ENCODE measurements around the gene LTBP2.

The LTBP2 gene

DNA sequence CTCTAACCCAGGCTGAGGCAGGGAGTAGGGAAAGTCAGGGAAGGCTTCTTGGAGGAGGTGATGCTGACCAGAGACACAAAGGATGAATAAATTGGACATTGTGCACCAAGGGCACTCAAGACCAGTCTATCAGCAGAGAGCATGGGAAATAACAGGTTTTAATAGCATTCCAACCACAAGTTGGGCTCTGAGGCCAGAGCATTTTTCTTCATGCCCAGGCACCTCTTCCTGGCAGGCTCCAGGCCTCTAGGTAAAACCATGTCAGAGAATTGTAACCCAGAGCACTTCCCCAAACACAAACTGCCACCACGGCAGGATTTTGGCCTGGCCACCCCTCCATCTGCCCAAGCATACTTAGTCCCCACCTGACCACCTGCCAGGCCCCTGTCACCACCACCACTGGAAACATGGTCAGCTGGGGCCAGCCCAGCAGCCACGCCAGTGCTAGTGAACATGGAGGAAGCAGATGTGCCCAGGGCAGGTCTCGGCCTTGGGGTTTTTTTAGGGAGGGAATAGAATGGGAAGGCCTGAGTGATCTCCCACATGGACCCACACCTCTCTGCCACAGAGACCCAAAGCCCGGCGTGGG is 22.7 kb downstream of the LTBP2 start:
- DNase-seq: no peak

DNA sequence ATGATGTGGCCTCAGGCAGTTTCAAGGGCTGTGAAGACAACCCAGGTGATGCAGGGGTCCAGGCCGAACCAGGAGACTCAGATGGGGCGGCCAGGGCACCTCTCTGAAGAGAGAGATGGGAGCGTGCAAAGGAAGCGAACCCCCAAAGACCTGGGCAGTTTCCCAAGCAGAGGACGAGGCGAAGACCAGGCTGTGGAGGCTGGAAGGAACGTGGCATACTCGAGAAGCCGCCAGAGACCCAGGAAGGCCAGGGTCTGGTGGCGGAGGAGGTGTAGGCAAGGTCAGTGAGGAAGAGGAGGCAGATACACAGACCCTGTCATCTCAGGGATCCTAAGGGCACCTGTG is 24.7 kb downstream of the LTBP2 start:
- no peak for DNase-seq

DNA sequence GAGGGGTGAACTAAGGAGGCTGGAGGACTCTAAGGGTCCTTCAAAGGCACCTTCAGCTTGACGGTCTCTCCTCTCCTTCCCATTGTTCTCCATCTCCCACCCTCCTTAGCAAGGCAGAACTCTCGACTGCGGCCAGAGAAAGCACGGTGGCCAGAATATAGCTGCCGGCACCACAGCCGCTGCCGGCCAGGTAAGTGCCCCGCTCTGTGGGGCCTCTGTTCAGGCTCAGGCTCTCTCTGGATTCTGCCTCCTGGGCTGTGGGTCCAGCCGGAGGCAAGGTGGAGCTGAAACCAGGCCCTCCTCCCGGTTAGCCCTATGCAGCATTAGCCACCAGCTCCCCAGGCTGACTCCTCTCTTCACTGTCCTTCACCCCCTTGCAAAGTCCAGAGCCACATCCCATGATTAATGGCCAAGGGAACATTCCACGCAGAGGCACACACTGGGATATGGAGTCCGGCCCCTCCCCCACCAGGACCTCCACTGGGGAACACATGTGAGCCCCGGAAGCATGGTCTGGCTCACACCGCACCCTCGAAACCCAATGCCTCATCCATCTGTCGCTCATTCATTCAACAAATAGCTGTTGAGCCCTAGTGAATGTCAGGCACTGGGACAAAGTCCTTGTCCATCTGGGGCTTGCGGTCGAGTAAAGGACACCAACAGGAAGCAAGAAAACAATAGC is 25.2 kb downstream of the LTBP2 start:
- DNase-seq: peak; percentile 47 to 87

DNA sequence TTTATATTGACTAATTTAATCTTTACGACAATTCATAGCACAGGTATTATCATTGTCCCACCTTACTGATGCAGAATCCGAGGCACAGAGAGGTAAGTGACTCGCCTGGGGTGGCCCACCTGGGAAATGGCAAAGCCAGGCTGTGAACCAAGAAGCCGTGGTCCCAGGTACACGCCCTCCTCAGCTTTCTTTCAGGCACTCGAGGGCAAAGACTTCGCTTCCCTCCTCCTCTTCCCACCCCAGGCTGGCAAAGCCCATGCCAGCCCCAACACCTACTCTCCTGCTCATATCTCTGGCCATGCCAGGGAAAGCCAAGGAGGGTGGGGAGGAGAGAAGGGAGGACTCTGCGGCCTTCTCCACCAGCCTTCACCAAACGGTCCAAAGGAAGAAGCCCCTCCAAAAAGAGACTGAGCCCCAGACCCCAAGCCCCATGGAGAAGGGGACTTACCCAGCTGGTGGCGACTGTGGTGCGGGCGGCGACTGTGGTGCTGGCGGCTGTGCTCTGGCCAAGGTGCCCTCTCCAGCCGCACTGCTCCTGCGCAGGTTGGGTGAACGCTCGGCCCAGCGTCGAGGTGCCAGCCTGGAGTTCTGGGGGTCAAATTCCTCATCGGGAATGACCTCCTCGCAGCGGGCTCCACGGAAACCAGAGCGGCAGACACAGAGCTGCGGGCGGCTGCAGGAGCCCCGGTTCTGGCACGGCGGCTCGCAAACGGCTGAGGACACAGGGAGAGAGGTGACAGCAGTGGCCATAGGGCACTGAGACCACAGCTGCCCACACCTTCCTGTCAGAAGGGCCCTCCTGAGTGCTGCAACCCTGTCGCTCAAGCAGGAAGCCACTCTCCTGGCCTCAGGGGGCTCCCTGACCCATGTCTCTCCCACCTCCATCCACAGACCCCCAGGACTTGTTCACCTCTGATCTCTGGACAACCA is 26.4 kb downstream of the LTBP2 start:
- no peak for DNase-seq

DNA sequence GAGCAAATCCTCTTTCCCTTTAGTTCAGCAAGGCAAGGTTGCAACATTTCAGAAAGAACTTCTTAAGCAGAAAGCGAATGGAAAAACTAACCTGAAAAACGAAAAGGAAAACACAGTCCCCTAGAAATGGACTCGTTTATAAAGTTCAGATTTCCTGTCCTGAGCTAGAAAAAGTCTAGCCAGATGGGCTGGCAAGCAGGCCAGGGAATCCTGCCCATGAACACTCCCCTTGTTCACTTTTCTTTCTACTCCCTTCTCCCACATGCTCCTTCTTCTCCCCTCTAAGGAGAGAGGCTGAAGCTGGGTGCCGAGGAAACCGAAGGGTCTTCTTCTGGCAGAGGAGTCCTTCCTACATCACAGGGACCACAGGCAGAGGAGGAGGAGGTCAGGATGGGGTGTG is 27.1 kb downstream of the LTBP2 start:
- DNase-seq: no peak

DNA sequence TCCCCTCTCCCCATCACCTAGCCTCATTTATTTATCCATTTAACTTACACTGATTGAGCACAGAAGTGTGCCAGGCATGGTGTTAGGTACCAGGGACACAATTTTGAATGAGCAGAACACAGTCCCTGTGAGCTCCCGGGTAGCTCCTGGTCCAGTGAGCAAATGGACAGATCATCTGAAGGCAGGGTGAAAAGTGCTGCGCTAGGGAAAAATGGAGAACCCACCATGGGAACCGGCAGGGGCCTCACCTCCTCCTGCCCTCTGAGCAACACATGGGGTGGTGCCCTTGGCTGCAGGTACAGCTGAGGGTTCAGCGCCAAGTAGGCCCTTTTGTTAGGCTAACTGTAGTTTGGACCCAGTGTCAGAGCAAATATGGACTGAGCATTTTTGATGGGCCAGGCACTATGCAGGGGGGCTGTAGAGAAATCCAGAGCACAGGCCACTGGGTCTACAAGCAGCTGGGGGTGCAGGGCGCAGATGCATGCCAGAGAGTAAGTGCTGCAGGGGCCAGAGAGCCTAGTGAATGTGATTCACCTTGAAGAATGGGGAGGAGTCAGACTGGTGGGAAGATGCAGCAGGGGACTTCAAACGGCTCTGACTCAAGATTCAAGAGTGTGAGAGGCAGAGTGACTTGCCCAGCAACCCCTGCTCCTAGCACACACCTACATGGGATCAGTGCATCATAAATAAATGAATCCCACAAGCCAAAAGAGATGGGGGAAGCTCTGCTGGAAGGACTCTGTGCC is 28.2 kb downstream of the LTBP2 start:
- no peak for DNase-seq

DNA sequence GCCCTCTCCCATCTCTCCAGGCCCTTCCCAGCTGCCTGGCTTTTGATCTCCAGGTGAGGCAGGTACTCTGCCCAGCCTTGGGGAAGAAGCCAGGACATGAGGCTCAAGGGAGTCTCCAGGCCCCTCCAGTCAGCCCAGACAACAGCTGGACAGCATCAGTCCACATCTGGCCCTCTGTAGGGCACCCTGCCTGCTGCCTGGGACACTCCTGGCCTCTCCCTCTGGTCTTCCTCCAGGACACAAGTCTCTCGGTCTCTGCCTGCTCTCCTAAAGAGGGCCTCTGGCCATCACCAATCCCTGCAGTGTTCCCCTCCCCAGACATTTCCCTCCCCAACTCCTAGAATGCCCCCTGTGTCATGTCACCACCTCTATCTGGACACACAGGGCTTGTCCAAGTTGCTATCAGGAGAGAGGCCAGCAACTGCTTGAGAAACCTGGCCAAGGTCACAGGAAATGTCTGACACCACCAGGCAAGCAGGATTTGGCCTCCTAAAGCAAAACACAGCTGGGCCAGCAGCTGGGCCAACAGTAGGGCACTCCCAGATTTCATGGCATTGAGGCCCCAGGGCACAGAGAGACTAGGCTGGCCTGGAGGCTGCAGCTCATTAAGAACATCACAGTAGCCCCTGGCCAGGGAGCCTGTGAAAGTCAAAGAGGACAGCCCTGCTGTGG is 29.0 kb downstream of the LTBP2 start:
- no peak for DNase-seq

DNA sequence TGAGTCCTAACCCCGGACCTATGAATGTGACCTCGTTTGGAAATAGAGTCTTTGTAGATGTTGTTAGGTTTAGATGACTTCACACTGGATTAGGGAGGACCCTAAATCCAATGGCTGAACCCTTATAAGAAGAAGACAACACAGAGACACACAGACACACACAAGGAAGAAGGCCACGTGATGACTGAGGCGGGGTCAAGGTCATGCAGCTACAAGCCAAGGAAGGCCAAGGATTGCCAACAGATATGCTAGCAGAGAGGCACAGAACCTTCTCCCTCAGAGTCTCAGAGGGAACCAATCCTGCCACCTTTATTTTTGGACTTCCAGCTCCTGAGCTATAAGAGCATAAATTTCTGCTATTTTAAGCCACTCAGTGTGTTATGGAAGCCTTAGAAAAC is 31.8 kb downstream of the LTBP2 start:
- no peak for DNase-seq

DNA sequence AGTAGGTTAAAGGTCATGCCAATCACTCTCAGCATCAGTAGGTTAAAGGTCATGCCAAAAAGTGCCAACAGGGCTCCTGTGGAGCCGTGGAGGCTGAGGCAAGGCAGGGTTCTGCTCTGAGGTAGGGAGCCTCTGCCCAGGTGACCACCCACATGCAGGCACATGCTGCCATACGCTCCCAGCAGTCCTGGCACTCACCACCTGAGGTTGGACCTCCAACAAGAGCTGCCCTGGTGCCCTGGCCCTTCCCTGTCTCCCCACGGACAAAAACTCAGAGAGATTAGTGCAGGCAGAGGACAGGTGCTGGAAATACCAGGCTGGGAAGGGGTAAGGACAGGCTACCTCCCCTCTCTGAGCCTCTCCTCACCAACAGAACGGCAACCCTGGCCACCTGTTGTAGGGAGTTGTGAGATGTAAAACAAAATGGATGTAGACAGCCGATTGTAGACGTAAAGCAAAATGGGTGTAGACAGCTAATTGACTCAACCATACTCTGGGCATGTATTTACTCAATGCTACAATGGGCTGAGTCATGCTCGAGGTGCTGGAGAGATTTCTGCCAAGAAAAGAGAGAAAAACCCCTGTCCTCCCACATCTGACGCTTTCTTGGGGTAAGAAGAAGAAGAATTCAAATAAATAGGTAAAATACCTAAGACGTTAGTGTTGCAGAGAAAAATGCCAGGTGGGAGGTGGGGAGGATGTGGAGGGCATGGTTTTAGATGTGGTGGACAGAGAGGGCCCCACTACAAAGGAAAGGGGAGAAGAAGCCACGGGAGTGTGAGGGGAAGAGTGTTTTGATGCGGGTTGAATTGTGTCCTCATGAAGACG is 32.4 kb downstream of the LTBP2 start:
- no peak for DNase-seq

DNA sequence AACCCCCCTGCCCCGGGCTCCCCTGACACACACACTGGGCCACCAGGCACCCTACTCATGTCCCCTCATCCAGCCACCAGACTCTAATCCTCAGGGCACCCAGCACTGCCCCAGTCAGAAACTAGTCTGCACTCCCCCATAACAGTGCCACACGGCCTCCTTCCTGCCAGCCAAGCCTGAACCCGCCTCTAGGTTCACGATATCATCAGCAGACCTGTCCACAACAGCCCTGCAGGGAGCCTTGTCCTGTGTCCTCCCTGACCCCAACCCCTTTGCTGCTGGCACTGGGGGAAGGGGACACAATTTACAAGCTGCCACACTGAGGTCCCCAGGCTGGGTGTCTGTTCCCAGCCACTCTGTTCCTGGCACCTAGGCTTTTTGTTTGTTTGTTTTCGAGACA is 33.6 kb downstream of the LTBP2 start:
- DNase-seq: no peak

DNA sequence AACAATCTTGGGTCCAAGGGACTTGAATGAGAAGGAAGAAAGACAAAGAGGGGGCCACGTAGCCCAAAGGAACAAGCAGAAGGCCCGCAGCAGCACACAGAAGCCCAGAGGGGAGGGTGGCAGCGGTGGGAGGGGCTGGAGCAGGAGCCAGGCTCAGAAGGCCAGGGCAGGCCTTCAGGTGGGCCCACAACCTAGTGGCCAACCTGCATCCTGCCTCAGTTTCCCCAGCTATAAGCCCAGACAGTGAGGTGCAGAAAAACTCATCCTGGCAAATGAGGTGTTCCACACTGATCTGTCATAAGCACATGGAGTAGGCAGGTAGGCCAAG is 34.1 kb downstream of the LTBP2 start:
- DNase-seq: no peak

DNA sequence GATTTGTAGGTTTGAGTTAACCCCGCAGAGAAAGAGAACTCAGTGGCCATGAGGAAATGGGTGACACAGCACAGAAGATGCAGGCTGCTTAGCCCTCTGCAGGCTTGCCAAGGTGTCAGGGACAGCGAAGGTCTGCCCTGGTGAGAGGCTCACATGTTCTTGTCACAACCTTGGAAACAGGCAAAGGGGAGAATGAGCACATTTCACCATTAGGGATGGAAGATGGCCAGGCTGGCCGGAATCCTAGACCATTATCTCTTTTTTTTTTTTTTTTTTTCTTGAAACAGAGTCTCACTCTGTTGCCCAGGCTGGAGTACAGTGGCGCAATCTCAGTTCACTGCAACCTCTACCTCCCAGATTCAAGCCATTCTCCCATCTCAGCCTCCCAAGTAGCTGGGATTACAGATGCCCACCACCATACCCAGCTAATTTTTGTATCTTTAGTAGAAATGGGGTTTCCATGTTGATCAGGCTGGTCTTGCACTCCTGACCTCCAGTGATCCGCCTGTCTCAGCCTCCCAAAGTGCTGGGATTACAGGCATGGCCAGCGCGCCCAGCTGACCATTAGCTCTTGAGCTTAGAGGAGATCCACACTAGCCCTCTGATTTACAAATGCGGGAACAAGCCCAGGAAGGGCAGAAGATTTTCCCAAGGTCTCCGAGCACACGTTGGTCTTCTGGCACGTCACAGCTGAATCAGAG is 34.6 kb downstream of the LTBP2 start:
- DNase-seq: no peak

DNA sequence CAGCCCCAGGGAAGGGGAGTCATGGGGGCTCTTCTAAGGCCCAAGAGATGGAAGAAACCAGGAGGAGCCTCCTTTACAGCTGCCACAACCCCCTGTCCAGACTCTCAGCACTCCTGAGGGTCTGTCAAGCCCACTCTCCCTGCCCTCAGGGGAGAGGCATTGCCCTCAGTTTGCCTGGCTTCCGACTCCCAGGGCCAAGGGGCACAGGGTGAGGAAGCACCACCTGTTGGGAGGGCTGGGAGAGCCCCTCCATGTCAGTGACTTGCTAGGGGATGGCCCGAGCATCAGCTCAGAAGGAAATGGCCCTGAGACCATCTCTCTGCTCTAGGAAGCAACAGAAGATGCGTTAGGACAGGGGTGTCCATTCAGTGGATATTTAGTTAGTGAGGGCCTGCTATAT is 36.1 kb downstream of the LTBP2 start:
- no peak for DNase-seq

DNA sequence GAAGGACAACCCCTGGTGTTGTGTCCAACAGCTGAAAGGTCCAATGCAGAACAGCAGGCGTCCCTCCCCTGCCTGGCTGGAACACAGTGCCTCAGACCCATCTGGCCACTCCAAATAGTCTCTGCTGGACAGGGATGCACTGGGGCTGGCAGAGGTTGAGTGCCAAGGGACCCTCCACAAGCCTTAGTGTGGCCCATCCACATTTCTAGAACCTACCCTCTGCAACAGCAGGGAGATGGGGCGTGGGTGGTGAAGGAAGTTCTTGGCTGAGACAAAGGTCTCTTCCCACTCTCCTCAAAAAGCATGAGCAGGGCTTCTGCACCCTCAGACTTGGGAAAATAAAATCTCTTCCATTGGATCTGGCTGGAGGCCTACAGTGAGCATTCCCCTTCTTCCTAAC is 36.5 kb downstream of the LTBP2 start:
- no peak for DNase-seq

DNA sequence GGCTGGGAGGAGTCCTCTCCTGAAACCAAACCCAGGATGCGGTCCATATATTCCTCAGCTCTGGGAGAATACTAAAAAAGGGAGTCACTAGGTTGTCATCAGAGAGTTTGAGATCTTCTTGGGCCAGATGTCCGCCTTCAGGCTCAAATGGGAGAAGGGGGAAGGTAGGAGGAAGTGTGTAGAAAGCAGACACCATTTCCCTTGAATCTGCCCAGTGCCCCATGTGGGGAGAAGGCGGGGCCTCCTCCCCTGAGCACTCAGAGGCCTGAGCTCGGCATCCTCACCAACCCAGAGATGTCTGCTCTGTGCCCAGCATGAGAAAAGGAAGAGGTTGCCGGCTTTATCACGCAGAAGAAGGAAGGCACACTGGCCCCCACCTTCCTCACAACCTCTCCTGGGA is 37.3 kb downstream of the LTBP2 start:
- DNase-seq: no peak

DNA sequence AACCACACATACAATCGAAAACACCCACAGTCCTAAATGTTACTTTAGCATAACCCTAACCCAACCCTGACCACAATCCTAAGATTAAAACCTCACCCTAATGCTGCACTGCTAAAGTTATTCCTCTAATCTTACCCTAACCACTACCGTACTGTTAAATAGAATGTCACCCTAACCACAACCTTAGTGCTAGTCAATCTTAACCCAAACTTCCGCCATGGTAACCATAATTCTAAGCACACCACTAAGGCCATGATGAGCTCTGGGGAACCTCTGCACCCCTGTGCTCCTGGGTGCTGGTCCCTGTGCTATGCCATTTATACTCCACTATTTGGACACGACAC is 38.0 kb downstream of the LTBP2 start:
- no peak for DNase-seq

DNA sequence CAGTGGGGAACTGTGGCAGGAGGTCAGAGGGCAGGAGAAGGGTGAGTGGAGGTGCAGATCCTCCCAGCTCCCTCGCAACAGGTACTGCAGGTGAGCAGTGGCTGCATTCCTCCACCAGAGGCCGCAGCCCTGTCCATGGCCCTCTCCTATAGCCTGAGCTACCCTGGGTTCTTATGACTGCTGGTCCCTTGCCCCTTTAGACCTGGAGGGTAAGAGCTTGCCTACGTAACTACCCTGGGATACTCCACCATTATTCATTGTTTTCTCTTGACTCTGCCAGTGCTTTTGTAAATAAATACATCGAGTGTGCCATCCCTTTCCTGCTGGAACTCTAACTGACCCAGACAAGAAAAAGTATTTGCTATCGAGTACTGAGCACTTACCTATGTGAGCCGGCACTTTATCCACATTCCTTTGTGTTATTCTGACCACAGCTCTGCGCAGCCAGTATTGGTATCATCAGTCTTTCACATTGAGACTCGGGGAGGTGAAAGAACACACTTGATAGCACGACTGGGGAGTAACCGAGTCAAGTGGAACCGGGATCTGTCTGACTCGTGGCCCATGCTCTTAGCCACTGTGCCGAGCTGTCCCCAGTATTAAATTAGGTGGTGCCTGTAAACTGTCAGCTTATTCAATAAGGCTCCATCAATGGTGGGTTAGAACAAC is 38.5 kb downstream of the LTBP2 start:
- DNase-seq: no peak

DNA sequence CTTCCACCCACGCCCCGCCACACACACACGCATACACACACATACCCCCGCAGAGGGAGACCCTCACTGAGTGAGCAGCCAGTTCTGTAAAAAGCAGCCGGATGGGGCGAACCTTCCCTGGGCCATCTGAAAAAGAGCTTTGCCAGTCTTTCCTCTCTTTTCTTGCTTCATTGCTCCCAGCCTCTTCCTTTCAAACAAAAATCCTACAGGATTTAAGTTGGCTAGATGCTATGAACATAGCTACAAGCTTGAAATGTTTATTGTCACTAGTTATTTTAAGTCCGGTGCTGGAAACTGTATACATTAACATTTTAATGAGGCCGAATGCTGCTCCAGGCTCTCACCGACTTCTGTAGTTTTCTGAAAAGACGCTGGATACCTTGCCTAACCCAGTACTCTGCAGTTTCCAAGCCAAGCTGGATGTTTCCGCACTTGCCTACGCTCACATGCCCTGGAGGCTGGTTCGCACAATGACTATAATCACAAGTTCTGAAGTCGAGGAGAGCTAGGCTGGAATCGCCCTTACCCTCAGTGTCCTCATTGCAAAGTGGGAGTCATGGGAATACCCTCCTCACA is 39.2 kb downstream of the LTBP2 start:
- DNase-seq: no peak

DNA sequence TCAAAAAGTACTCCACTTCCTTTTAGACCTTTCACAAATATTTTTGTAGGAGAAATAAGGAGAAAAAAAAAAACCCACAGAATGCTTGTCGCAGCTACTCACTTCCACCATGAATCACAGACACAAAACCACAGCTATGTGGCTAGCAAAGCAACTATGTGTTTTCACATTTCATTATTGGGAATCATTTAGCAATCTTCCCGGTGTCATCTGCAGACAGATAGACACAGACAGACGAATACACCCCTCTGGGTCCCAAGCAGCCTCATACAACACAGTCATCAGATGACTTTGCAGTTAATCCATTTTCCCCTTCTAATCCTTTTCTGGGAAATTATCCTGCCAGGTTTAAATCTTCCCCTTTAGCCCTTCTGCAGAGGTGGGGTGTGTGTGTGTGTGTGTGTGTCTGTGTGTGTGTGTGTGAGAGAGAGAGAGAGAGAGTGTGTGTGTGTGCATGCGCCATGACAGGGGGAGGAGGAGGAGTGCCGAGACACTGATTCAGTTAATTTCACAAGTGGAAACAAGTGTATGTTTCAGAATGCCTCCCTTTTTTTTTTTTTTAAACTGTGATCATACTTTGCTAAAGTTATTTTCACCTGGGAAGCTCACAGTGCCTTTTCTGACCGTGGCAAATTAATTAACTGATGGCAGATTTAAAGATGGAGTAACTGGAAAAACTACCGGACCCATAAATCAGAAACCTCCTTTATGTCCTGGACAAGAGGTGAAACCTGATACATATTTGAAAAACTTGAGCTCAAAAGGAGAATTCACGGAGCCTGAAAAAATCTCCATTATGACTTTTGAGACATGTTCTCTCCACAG is 39.9 kb downstream of the LTBP2 start:
- peak; percentile 80 to 94 for DNase-seq

DNA sequence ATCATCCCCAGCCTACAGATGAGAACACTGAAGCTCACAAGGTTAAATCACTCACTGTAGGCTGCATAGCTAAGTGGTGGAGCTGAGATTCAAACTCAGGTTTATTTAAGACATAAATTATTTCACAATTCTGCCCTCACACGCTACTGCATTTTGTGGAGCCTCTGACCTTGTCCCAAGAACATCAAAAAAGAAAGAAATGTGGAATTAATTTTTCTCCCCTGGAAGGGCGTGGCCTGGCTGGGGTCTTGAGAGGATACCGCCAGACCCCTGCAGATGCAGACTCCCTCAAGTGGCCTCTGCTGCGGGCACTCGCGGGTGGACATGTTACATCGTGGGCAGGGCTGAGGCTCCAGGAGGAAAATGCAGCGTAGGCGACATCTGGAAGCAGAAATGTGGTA is 40.6 kb downstream of the LTBP2 start:
- peak in 1 of 2 experiments; percentile 36 for DNase-seq
